HCT116 (cell line): ENCODE data around the gene ERI2.

Experiments
- EGR1 ChIP-seq: IDR thresholded peaks from 2 replicates; pipeline ENCODE4 v1.6.1; 2012; ENCODE audit warnings: low read depth
- EZH2 ChIP-seq: fragments of 200-600 bp; sonication (generic); IDR thresholded peaks from 2 replicates; pipeline ENCODE4 v1.6.1; 2017; ENCODE audit warnings: antibody characterized with exemption, mixed run types
- YY1 ChIP-seq: IDR thresholded peaks from 2 replicates; pipeline ENCODE4 v1.6.1; 2011; ENCODE audit warnings: low read length, low read depth, moderate library complexity, mild to moderate bottlenecking; ENCODE audit not compliant: insufficient replicate concordance; ENCODE audit errors: extremely low read depth
- ZFX ChIP-seq: fragments of 450-650 bp; IDR thresholded peaks from 2 replicates; pipeline ENCODE4 v1.6.1; 2017
- TF ChIP-seq, protein P1 (sequence below): IDR thresholded peaks from 2 replicates; pipeline ENCODE4 v1.6.1; 2012; ENCODE audit warnings: low read depth
- TF ChIP-seq, protein P2 (sequence below): IDR thresholded peaks from 2 replicates; pipeline ENCODE4 v1.6.1; 2012
- TF ChIP-seq, protein P3 (sequence below), 3 experiments: fragments of 200-600 bp in 1 of 3; sonication (generic) in 1 of 3; IDR thresholded peaks in 2 of 3; conservative IDR thresholded peaks in 1 of 3; 2 replicates each; pipeline ENCODE4 v1.5.1; 2012 to 2017; ENCODE audit warnings: low read depth in 2 of 3, low read length in 2 of 3, antibody characterized with exemption in 1 of 3, borderline replicate concordance in 1 of 3, control low read depth in 1 of 3, mild to moderate bottlenecking in 1 of 3, mixed read lengths in 1 of 3, mixed run types in 1 of 3, moderate library complexity in 1 of 3; ENCODE audit not compliant: insufficient read depth in 1 of 3

DNA sequence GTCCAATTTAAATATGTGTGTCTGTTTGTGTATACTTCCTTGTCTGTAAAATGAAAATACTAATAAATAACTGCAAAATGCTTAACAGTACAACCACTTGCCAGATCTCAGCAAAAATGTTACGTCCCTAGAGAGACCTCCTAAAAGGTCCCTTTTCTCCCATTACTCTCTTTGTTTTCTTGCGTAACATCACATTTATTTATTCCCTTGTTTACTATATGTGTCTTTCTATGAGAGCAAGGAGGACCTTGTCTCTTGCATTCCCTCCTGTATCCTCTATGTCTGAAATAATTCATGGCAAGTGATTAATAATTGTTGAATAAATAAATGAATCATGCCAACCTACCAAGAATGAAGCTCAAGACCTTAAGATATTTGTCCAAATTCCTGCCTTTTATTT, 40.5 kb downstream of the ERI2 start:
- TF ChIP-seq YY1 (no peak), EZH2 (no peak), ZFX (no peak), EGR1 (no peak)
- TF ChIP-seq, protein P1, sequence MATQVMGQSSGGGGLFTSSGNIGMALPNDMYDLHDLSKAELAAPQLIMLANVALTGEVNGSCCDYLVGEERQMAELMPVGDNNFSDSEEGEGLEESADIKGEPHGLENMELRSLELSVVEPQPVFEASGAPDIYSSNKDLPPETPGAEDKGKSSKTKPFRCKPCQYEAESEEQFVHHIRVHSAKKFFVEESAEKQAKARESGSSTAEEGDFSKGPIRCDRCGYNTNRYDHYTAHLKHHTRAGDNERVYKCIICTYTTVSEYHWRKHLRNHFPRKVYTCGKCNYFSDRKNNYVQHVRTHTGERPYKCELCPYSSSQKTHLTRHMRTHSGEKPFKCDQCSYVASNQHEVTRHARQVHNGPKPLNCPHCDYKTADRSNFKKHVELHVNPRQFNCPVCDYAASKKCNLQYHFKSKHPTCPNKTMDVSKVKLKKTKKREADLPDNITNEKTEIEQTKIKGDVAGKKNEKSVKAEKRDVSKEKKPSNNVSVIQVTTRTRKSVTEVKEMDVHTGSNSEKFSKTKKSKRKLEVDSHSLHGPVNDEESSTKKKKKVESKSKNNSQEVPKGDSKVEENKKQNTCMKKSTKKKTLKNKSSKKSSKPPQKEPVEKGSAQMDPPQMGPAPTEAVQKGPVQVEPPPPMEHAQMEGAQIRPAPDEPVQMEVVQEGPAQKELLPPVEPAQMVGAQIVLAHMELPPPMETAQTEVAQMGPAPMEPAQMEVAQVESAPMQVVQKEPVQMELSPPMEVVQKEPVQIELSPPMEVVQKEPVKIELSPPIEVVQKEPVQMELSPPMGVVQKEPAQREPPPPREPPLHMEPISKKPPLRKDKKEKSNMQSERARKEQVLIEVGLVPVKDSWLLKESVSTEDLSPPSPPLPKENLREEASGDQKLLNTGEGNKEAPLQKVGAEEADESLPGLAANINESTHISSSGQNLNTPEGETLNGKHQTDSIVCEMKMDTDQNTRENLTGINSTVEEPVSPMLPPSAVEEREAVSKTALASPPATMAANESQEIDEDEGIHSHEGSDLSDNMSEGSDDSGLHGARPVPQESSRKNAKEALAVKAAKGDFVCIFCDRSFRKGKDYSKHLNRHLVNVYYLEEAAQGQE: no peak
- TF ChIP-seq, protein P2, sequence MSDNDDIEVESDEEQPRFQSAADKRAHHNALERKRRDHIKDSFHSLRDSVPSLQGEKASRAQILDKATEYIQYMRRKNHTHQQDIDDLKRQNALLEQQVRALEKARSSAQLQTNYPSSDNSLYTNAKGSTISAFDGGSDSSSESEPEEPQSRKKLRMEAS: no peak
- TF ChIP-seq, protein P3, sequence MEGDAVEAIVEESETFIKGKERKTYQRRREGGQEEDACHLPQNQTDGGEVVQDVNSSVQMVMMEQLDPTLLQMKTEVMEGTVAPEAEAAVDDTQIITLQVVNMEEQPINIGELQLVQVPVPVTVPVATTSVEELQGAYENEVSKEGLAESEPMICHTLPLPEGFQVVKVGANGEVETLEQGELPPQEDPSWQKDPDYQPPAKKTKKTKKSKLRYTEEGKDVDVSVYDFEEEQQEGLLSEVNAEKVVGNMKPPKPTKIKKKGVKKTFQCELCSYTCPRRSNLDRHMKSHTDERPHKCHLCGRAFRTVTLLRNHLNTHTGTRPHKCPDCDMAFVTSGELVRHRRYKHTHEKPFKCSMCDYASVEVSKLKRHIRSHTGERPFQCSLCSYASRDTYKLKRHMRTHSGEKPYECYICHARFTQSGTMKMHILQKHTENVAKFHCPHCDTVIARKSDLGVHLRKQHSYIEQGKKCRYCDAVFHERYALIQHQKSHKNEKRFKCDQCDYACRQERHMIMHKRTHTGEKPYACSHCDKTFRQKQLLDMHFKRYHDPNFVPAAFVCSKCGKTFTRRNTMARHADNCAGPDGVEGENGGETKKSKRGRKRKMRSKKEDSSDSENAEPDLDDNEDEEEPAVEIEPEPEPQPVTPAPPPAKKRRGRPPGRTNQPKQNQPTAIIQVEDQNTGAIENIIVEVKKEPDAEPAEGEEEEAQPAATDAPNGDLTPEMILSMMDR (IDR thresholded peaks at IDR 0.05 in 2 of 3, conservative IDR thresholded peaks at IDR 0.05 in 1 of 3; ENCODE audit: borderline replicate concordance in 1 of 3, insufficient read depth in 1 of 3, low read depth in 2 of 3, low read length in 2 of 3): no peak
